ENCODE data around the gene FOXN3. TPM values are rescaled to one million over a fixed set of nuclear protein-coding genes. Genes with fewer than 3 reads are reported as not detected.

The FOXN3 gene
- polyA plus RNA-seq, 1 donor (not counting 4 experiments of a cell fraction or from before 2014, with no cell fraction given), result 10.2 TPM

DNA sequence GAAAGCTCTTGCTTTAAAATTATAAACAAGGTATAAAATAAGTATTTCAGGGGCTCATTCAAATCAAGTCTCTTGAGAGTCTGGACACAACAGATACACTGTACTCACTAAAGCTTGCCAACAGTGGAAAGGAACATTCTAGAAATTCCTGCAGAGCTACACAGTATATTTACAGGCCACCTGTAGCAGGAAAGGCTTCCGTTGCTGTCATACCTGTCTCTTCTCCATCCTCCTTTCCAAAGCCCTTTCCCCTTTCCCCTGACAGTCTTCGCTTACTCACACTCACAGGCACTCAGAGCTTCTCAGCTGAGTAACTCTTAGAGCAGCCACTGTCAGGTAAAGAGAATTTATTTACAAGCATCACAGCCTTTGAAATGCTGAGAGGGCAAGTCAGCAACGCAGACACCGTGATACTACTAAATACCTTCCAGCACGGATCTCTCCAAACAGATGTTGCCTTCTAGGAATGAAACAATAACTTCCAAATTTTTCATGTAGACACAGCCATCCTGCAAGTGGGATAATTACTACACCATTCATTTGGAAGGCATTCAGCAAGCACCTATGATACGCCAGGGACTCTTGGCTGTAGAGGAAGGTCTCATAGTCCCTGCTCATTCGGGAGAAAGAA is 167.9 kb downstream of the FOXN3 start:
- H3K79me2 ChIP-seq (ENCODE audit: control insufficient read depth, insufficient read depth, low read length), result no peaks in the 10 kb centered on the region
- no peak overlapping the region for H3K9ac ChIP-seq (ENCODE audit: control insufficient read depth, extremely low read depth, insufficient read depth, low read length)
- TF ChIP-seq, protein P1, sequence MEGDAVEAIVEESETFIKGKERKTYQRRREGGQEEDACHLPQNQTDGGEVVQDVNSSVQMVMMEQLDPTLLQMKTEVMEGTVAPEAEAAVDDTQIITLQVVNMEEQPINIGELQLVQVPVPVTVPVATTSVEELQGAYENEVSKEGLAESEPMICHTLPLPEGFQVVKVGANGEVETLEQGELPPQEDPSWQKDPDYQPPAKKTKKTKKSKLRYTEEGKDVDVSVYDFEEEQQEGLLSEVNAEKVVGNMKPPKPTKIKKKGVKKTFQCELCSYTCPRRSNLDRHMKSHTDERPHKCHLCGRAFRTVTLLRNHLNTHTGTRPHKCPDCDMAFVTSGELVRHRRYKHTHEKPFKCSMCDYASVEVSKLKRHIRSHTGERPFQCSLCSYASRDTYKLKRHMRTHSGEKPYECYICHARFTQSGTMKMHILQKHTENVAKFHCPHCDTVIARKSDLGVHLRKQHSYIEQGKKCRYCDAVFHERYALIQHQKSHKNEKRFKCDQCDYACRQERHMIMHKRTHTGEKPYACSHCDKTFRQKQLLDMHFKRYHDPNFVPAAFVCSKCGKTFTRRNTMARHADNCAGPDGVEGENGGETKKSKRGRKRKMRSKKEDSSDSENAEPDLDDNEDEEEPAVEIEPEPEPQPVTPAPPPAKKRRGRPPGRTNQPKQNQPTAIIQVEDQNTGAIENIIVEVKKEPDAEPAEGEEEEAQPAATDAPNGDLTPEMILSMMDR (optimal IDR thresholded peaks at IDR 0.05 in 1 of 3, IDR thresholded peaks at IDR 0.05 in 1 of 3, conservative IDR thresholded peaks at IDR 0.05 in 1 of 3; ENCODE audit: extremely low read depth in 1 of 3, insufficient read depth in 2 of 3, low read length in 3 of 3), result no peak
- no peak for TF ChIP-seq EZH2 (IDR thresholded peaks at IDR 0.05; ENCODE audit: low read length)
- H3K4me1 ChIP-seq (ENCODE audit: control insufficient read depth, extremely low read depth, insufficient read depth, low read length), result peaks cover 30% of the 10 kb centered on the region
- no peaks in the 10 kb centered on the region for H3K9me3 ChIP-seq (ENCODE audit: control insufficient read depth, low read depth, low read length)
- no peaks in the 10 kb centered on the region for H3K36me3 ChIP-seq (ENCODE audit: control insufficient read depth in 2 of 2, extremely low read depth in 1 of 2, insufficient read depth in 2 of 2, low read length in 2 of 2)
- no peak overlapping the region for H3K27ac ChIP-seq (ENCODE audit: control insufficient read depth, insufficient read depth, low read length)
- H3K4me3 ChIP-seq (ENCODE audit: control insufficient read depth in 2 of 3, extremely low read depth in 1 of 3, insufficient read depth in 2 of 3, low read depth in 1 of 3, low read length in 3 of 3), result no peak overlapping the region
- peak; percentile 63 for DNase-seq (ENCODE audit: low read depth, low spot score)
- no peak overlapping the region for H2AFZ ChIP-seq (ENCODE audit: control insufficient read depth, low read length)
- FAIRE-seq, result peak; percentile 95
- H4K20me1 ChIP-seq (ENCODE audit: control insufficient read depth, extremely low read depth, insufficient read depth, low read length), result no peaks in the 10 kb centered on the region
- H3K9me1 ChIP-seq (ENCODE audit: control insufficient read depth, extremely low read depth, insufficient read depth, low read length), result no peaks in the 10 kb centered on the region
- peak overlapping the region; percentile 47 for H3K4me2 ChIP-seq (ENCODE audit: control insufficient read depth, extremely low read depth, insufficient read depth, low read depth, low read length)
- H3K27me3 ChIP-seq (ENCODE audit: control insufficient read depth, extremely low read depth, insufficient read depth, low read length), result no peaks in the 10 kb centered on the region
- dilution Hi-C loops (cut with MboI; ENCODE audit: extremely low pct_ligation_motif_present, low sequenced_read_pairs), result no loop called here

DNA sequence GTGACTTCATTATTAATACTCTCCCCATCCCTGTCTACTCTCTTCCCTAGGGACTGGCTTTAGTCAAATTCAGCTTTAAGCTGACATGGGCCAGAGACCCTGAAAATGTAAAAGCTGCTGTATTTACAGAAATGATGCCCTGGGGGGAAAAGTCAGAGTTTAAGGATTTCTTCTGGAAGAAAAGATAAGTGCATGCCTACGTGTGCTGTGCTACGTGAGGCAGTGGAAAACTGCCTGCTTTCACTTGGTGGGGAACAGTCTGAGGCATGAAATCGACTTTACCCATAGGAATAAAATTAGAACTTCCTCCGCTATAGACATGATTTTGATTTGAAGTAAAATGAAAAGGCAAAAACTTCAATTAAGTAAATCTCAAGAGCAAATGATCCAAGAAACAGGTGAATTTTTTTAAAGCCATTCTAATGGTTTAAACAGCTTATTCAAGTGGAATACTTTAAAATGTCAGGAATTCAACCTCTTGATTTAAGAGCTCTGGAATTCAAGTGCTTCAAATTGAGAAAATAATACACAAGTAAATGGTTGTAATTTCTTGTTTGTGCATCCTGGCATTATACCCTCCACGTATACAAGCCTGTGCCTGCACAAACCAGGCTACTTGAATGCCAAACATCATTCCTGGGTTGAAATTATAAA is 168.5 kb downstream of the FOXN3 start:
- dilution Hi-C loops (cut with MboI; ENCODE audit: extremely low pct_ligation_motif_present, low sequenced_read_pairs), result no loop called here
- FAIRE-seq (no peak), DNase-seq (ENCODE audit: low read depth, low spot score) (no peak)
- Histone ChIP-seq H3K27me3 (ENCODE audit: control insufficient read depth, extremely low read depth, insufficient read depth, low read length) (no peaks in the 10 kb centered on the region), H3K4me2 (ENCODE audit: control insufficient read depth, extremely low read depth, insufficient read depth, low read depth, low read length) (peak overlapping the region; percentile 47), H4K20me1 (ENCODE audit: control insufficient read depth, extremely low read depth, insufficient read depth, low read length) (no peaks in the 10 kb centered on the region), H2AFZ (ENCODE audit: control insufficient read depth, low read length) (no peak overlapping the region), H3K27ac (ENCODE audit: control insufficient read depth, insufficient read depth, low read length) (no peak overlapping the region), H3K4me3 (ENCODE audit: control insufficient read depth in 2 of 3, extremely low read depth in 1 of 3, insufficient read depth in 2 of 3, low read depth in 1 of 3, low read length in 3 of 3) (no peak overlapping the region), H3K9me3 (ENCODE audit: control insufficient read depth, low read depth, low read length) (no peaks in the 10 kb centered on the region), H3K9ac (ENCODE audit: control insufficient read depth, extremely low read depth, insufficient read depth, low read length) (no peak overlapping the region), H3K9me1 (ENCODE audit: control insufficient read depth, extremely low read depth, insufficient read depth, low read length) (no peaks in the 10 kb centered on the region), H3K79me2 (ENCODE audit: control insufficient read depth, insufficient read depth, low read length) (no peaks in the 10 kb centered on the region), H3K4me1 (ENCODE audit: control insufficient read depth, extremely low read depth, insufficient read depth, low read length) (peaks cover 30% of the 10 kb centered on the region), H3K36me3 (ENCODE audit: control insufficient read depth in 2 of 2, extremely low read depth in 1 of 2, insufficient read depth in 2 of 2, low read length in 2 of 2) (no peaks in the 10 kb centered on the region)
- TF ChIP-seq, protein P1 (optimal IDR thresholded peaks at IDR 0.05 in 1 of 3, IDR thresholded peaks at IDR 0.05 in 1 of 3, conservative IDR thresholded peaks at IDR 0.05 in 1 of 3; ENCODE audit: extremely low read depth in 1 of 3, insufficient read depth in 2 of 3, low read length in 3 of 3), result no peak
- no peak for TF ChIP-seq EZH2 (IDR thresholded peaks at IDR 0.05; ENCODE audit: low read length)
